GM23338 (cell line): ENCODE measurements around the gene SDR39U1. TPM values are rescaled to one million over a fixed set of nuclear protein-coding genes. Genes with fewer than 3 reads are reported as not detected.
"Not testable (repeated sequence)": the region's sequence is repeated elsewhere in the genome, so short reads cannot be mapped to it uniquely, and the experiment has no call there.

Experiments
- ATAC-seq: fragments of 200-7000 bp; cut with Tn5 transposase; 3 replicates; pipeline ENCODE4 v1.9.1; 2020
- DNase-seq: peaks from one replicate; pipeline ENCODE4 v3.0.0-alpha.2; 2015; ENCODE audit warnings: low spot score
- H2AFZ ChIP-seq: fragments of 200-600 bp; sonication (generic); 2 replicates; pipeline ENCODE4 v1.8.0; 2016; ENCODE audit warnings: antibody characterized with exemption, mild to moderate bottlenecking, moderate library complexity
- H3F3A ChIP-seq: fragments of 200-600 bp; sonication (generic); replicated peaks from 2 replicates; pipeline ENCODE4 v1.8.0; 2017; ENCODE audit warnings: antibody characterized with exemption, mixed run types, low read depth
- H3K27ac ChIP-seq: fragments of 200-600 bp; sonication (generic); 2 replicates; pipeline ENCODE4 v1.6.1; 2016; ENCODE audit warnings: low read depth
- H3K27me3 ChIP-seq: fragments of 200-600 bp; sonication (generic); 2 replicates; pipeline ENCODE4 v1.8.0; 2016; ENCODE audit warnings: mild to moderate bottlenecking, mixed run types, moderate library complexity; ENCODE audit not compliant: insufficient read depth
- H3K36me3 ChIP-seq: fragments of 200-600 bp; sonication (generic); 2 replicates; pipeline ENCODE4 v1.8.0; 2016; ENCODE audit warnings: mild to moderate bottlenecking; ENCODE audit not compliant: insufficient read depth
- H3K4me1 ChIP-seq: fragments of 200-600 bp; sonication (generic); 2 replicates; pipeline ENCODE4 v1.8.0; 2016; ENCODE audit warnings: mild to moderate bottlenecking, moderate library complexity; ENCODE audit not compliant: insufficient read depth
- H3K4me2 ChIP-seq: fragments of 200-600 bp; sonication (generic); 2 replicates; pipeline ENCODE4 v1.7.1; 2017; ENCODE audit warnings: mixed run types
- H3K4me3 ChIP-seq: fragments of 200-600 bp; sonication (generic); 2 replicates; pipeline ENCODE4 v1.6.1; 2016; ENCODE audit warnings: mixed run types
- H3K79me2 ChIP-seq: fragments of 200-600 bp; sonication (generic); replicated peaks from 2 replicates; pipeline ENCODE4 v1.8.0; 2017; ENCODE audit warnings: mild to moderate bottlenecking; ENCODE audit not compliant: insufficient read depth
- H3K9me2 ChIP-seq: fragments of 200-600 bp; sonication (generic); 2 replicates; pipeline ENCODE4 v1.8.0; 2017; ENCODE audit not compliant: insufficient read depth
- H4K20me1 ChIP-seq: fragments of 200-600 bp; sonication (generic); replicated peaks from 2 replicates; pipeline ENCODE4 v1.8.0; 2017; ENCODE audit warnings: mild to moderate bottlenecking; ENCODE audit not compliant: insufficient read depth
- H3K27ac Mint-ChIP-seq: 2 replicates; pipeline ENCODE4 v1.8.0; 2020; ENCODE audit warnings: inconsistent platforms, mild to moderate bottlenecking, moderate library complexity, mixed read lengths
- H3K27me3 Mint-ChIP-seq: 3 replicates; pipeline ENCODE4 v1.8.0; 2022; ENCODE audit warnings: low read depth, mild to moderate bottlenecking, moderate library complexity, mixed read lengths, inconsistent platforms; ENCODE audit not compliant: insufficient read depth, poor library complexity
- H3K36me3 Mint-ChIP-seq: 3 replicates; pipeline ENCODE4 v1.8.0; 2021; ENCODE audit warnings: low read depth, mild to moderate bottlenecking, inconsistent platforms, moderate library complexity, mixed read lengths
- H3K4me1 Mint-ChIP-seq: 3 replicates; pipeline ENCODE4 v1.8.0; 2020; ENCODE audit warnings: mild to moderate bottlenecking, inconsistent platforms, mixed read lengths
- H3K4me3 Mint-ChIP-seq: 3 replicates; pipeline ENCODE4 v1.8.0; 2021; ENCODE audit warnings: moderate library complexity, mild to moderate bottlenecking, inconsistent platforms, mixed read lengths
- H3K9me3 Mint-ChIP-seq: 3 replicates; pipeline ENCODE4 v1.8.0; 2020; ENCODE audit warnings: moderate library complexity, mild to moderate bottlenecking, inconsistent platforms, mixed read lengths
- CREB1 ChIP-seq: fragments of 250-450 bp; sonication (Bioruptor Pico); IDR thresholded peaks from 2 replicates; pipeline ENCODE4 v1.5.0; 2020; ENCODE audit warnings: low read depth, mild to moderate bottlenecking, moderate library complexity
- EZH2 ChIP-seq: fragments of 200-600 bp; sonication (generic); IDR thresholded peaks from one replicate; pipeline ENCODE4 v1.8.0; 2017; ENCODE audit warnings: antibody characterized with exemption, mild to moderate bottlenecking, low read depth; ENCODE audit not compliant: unreplicated experiment
- EZH2phosphoT487 ChIP-seq: fragments of 200-600 bp; sonication (generic); IDR thresholded peaks from one replicate; pipeline ENCODE4 v1.8.1; 2018; ENCODE audit warnings: antibody characterized with exemption; ENCODE audit not compliant: unreplicated experiment
- JUNB ChIP-seq: IDR thresholded peaks from one replicate; pipeline ENCODE4 v1.6.1; 2016; ENCODE audit warnings: antibody characterized with exemption; ENCODE audit not compliant: unreplicated experiment
- NANOG ChIP-seq: IDR thresholded peaks from 2 replicates; pipeline ENCODE4 v1.6.1; 2016; ENCODE audit warnings: antibody characterized with exemption, borderline replicate concordance
- POLR2AphosphoS5 ChIP-seq: IDR thresholded peaks from 2 replicates; pipeline ENCODE4 v1.6.1; 2016; ENCODE audit warnings: antibody characterized with exemption, low read depth
- REST ChIP-seq: IDR thresholded peaks from one replicate; pipeline ENCODE4 v1.6.1; 2018; ENCODE audit warnings: antibody characterized with exemption; ENCODE audit not compliant: unreplicated experiment
- STAT1 ChIP-seq: IDR thresholded peaks from one replicate; pipeline ENCODE4 v1.6.1; 2016; ENCODE audit warnings: antibody characterized with exemption; ENCODE audit not compliant: unreplicated experiment
- ZNF114 ChIP-seq: fragments of 250-450 bp; sonication (Bioruptor Pico); IDR thresholded peaks from 2 replicates; pipeline ENCODE4 v1.5.0; 2020; ENCODE audit warnings: mild to moderate bottlenecking, moderate library complexity
- ZNF331 ChIP-seq: fragments of 250-450 bp; sonication (Bioruptor Pico); IDR thresholded peaks from 2 replicates; pipeline ENCODE4 v1.5.0; 2020; ENCODE audit warnings: low read depth, mild to moderate bottlenecking, moderate library complexity
- ZNF462 ChIP-seq: fragments of 250-450 bp; sonication (Bioruptor Pico); IDR thresholded peaks from 2 replicates; pipeline ENCODE4 v1.5.0; 2020; ENCODE audit warnings: mild to moderate bottlenecking, moderate library complexity
- polyA plus RNA-seq: library from polyadenylated mRNA; unstranded; fragments of >200 nt; fragmentation: Nextera tagmentation; extraction: Ambion mirVana; gene quantifications from 2 replicates; pipeline ENCODE4 v1.2.1, GENCODE V29; 2016
- total RNA-seq: library from RNA; depleted of rRNA; stranded (reverse); fragments of >200 nt; shearing (Covaris generic); gene quantifications from 2 replicates; pipeline ENCODE4 v1.2.3, GENCODE V29; 2014

SDR39U1 gene
- total and polyA plus RNA-seq, 2 experiments from 2014 or later = 22.9 to 66.5 TPM

- H3K79me2 ChIP-seq = no peaks in the 10 kb centered on the region
- H3K9me3 Mint-ChIP-seq = peaks cover 34% of the 10 kb centered on the region
- H3K36me3 Mint-ChIP-seq = peaks cover 32% of the 10 kb centered on the region
- H4K20me1 ChIP-seq = no peaks in the 10 kb centered on the region
- DNase-seq = no peak
- TF ChIP-seq NANOG (no peak), ZNF462 (CRISPR knock-in tag) (no peak), STAT1 (no peak), POLR2AphosphoS5 (no peak), EZH2phosphoT487 (no peak), ZNF114 (CRISPR knock-in tag) (no peak), REST (no peak), ZNF331 (CRISPR knock-in tag) (no peak), EZH2 (no peak), CREB1 (CRISPR knock-in tag) (no peak), JUNB (no peak)
- H3F3A ChIP-seq = no peaks in the 10 kb centered on the region
- no peak overlapping the region for H2AFZ ChIP-seq
- no peaks in the 10 kb centered on the region for H3K4me1 ChIP-seq
- no peak overlapping the region for H3K4me3 Mint-ChIP-seq
- no peaks in the 10 kb centered on the region for H3K27me3 Mint-ChIP-seq
- no peak overlapping the region for H3K4me3 ChIP-seq
- H3K27ac ChIP-seq = no peak overlapping the region
- ATAC-seq = no peak
- H3K27me3 ChIP-seq = no peaks in the 10 kb centered on the region
- H3K36me3 ChIP-seq = peaks cover 14% of the 10 kb centered on the region
- no peak overlapping the region for H3K4me2 ChIP-seq
- no peaks in the 10 kb centered on the region for H3K4me1 Mint-ChIP-seq
- H3K9me2 ChIP-seq = peaks cover 5% of the 10 kb centered on the region; the same call in 1 of the 2 replicates
- H3K27ac Mint-ChIP-seq = no peak overlapping the region
Observed at GRCh38 chr14:24456980-24457379, 14.4 kb upstream of the SDR39U1 start.

DNA sequence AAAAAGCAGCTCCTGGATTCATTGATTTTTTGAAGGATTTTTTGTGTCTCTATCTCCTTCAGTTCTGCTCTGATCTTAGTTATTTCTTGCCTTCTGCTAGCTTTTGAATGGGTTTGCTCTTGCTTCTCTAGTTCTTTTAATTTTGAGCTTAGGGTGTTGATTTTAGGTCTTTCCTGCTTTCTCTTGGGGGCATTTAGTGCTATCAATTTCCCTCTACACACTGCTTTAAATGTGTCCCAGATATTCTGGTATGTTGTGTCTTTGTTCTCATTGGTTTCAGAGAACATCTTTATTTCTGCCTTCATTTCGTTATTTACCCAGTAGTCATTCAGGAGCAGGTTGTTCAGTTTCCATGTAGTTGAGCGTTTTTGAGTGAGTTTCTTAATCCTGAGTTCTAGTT lies 8.3 kb upstream of the SDR39U1 start:
- not testable (repeated sequence) for H3K4me3 ChIP-seq, H3K4me3 Mint-ChIP-seq, H3K27ac Mint-ChIP-seq, H4K20me1 ChIP-seq, H2AFZ ChIP-seq, H3K27me3 Mint-ChIP-seq, H3F3A ChIP-seq, DNase-seq, ATAC-seq, H3K4me1 ChIP-seq, H3K27ac ChIP-seq, H3K27me3 ChIP-seq, H3K9me2 ChIP-seq, H3K4me1 Mint-ChIP-seq, H3K79me2 ChIP-seq, H3K4me2 ChIP-seq
- peaks cover 32% of the 10 kb centered on the region for H3K36me3 Mint-ChIP-seq
- H3K36me3 ChIP-seq = peaks cover 14% of the 10 kb centered on the region
- H3K9me3 Mint-ChIP-seq = peaks cover 38% of the 10 kb centered on the region
